ENCODE data around the gene DNER. TPM values are rescaled to one million over a fixed set of nuclear protein-coding genes. Genes with fewer than 3 reads are reported as not detected.

The DNER gene
- total RNA-seq, 1 donor from 2014 or later: 1.2 TPM

GRCh38 chr2:229740279-229740678, 25.9 kb upstream of the DNER start:
- H3K4me3 ChIP-seq: no peak overlapping the region
- ATAC-seq (no peak), DNase-seq (no peak)
- intact Hi-C loops (cut with DNase I): no loop called here
- H3K4me1 ChIP-seq: no peaks in the 10 kb centered on the region
- H3K36me3 ChIP-seq: no peaks in the 10 kb centered on the region
- H3K27ac ChIP-seq: no peak overlapping the region
- no peaks in the 10 kb centered on the region for H3K27me3 ChIP-seq (ENCODE audit: low read depth)
- H3K9me3 ChIP-seq: peaks cover 17% of the 10 kb centered on the region
- TF ChIP-seq CTCF (IDR thresholded peaks at IDR 0.05): no peak

GRCh38 chr2:229738024-229738625, 23.8 kb upstream of the DNER start:
- Histone ChIP-seq H3K4me1 (no peaks in the 10 kb centered on the region), H3K4me3 (no peak overlapping the region), H3K9me3 (peaks cover 17% of the 10 kb centered on the region), H3K27me3 (ENCODE audit: low read depth) (no peaks in the 10 kb centered on the region), H3K27ac (no peak overlapping the region), H3K36me3 (no peaks in the 10 kb centered on the region)
- DNase-seq: no peak
- no peak for TF ChIP-seq CTCF (IDR thresholded peaks at IDR 0.05)
- intact Hi-C loops (cut with DNase I): no loop called here
- no peak for ATAC-seq

GRCh38 chr2:229734410-229734809, 20.1 kb upstream of the DNER start:
- Histone ChIP-seq H3K4me1 (no peaks in the 10 kb centered on the region), H3K4me3 (no peak overlapping the region), H3K27ac (no peak overlapping the region), H3K9me3 (peaks cover 17% of the 10 kb centered on the region), H3K27me3 (ENCODE audit: low read depth) (no peaks in the 10 kb centered on the region), H3K36me3 (no peaks in the 10 kb centered on the region)
- intact Hi-C loops (cut with DNase I): no loop called here
- no peak for TF ChIP-seq CTCF (IDR thresholded peaks at IDR 0.05)
- no peak for DNase-seq
- ATAC-seq: no peak

GRCh38 chr2:229733611-229734245, 19.4 kb upstream of the DNER start:
- TF ChIP-seq CTCF (IDR thresholded peaks at IDR 0.05): no peak
- H3K36me3 ChIP-seq: no peaks in the 10 kb centered on the region
- ATAC-seq: no peak

GRCh38 chr2:229732897-229733296, 18.5 kb upstream of the DNER start:
- Histone ChIP-seq H3K27me3 (ENCODE audit: low read depth) (no peaks in the 10 kb centered on the region), H3K4me1 (no peaks in the 10 kb centered on the region), H3K9me3 (peaks cover 11% of the 10 kb centered on the region), H3K4me3 (no peak overlapping the region), H3K27ac (no peak overlapping the region), H3K36me3 (no peaks in the 10 kb centered on the region)
- intact Hi-C loops (cut with DNase I): no loop called here
- DNase-seq (no peak), ATAC-seq (no peak)
- TF ChIP-seq CTCF (IDR thresholded peaks at IDR 0.05): no peak

More at GRCh38 chr2:229733611-229734245, 19.4 kb upstream of the DNER start:
- Histone ChIP-seq H3K27ac (no peak overlapping the region), H3K4me1 (no peaks in the 10 kb centered on the region), H3K4me3 (no peak overlapping the region), H3K9me3 (peaks cover 17% of the 10 kb centered on the region), H3K27me3 (ENCODE audit: low read depth) (no peaks in the 10 kb centered on the region)
- no peak for DNase-seq
- intact Hi-C loops (cut with DNase I): no loop called here
